ENCODE results near the gene SUGCT.
"Not testable (repeated sequence)": the region's sequence is repeated elsewhere in the genome, so short reads cannot be mapped to it uniquely, and the experiment has no call there.

SUGCT gene

DNA sequence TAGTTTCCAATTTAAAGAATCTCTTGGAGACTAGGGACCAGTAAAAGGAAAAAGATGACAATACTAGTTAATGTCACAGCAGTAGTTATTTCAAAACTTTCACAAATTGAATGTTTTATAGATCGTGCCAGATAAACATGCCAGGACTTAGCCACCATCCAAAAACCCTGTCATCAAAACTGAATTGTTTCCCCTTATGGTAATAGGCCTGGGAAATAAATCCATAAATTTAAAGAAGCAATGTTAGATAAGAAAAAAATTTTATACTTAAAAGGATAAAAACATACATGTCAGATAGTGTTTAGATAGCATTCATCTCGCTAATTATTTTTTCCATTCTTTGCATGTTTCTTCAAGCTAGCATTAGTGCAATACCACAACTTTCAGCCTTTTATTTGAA, 71.2 kb downstream of the SUGCT start:
- no peak for DNase-seq

GRCh38 chr7:40211276-40212003, 76.6 kb downstream of the SUGCT start:
- no peak for DNase-seq

- DNase-seq: no peak
Observed at GRCh38 chr7:40213291-40213690, 78.5 kb downstream of the SUGCT start.

DNA sequence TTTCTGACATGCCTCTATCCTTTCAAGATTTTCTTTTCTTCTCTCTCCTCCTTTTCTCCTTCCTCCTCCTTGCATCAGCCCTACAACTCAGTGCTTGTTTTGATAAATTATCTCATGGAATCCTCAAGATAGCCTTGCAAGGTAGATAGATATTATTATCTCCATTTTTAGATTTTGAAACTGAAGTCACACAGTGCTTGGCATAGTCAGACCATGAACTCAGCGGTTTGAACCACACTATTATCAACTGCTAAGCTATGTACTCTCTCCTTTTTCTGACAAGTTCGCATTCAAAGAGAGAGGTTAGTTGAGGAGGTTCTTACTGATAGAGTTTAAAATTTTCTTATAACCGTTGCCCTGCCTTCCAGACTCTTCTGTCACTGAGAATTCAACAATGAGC, 79.1 kb downstream of the SUGCT start:
- DNase-seq: no peak

DNA sequence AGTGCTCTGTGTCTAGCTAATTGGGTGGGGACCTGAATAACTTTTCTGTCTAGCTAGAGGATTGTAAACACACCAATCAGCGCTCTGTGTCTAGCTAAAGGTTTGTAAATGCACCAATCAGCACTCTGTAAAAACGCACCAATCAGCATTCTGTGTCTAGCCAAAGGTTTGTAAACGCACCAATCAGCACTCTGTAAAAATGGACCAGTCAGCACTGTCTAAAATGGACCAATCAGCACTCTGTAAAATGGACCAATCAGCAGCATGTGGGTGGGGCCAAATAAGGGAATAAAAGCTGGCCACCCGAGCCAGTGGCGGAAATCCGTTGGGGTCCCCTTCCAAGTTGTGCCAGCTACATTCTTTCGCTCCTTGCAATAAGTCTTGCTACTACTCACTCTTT, 83.8 kb downstream of the SUGCT start:
- not testable (repeated sequence) for DNase-seq

DNA sequence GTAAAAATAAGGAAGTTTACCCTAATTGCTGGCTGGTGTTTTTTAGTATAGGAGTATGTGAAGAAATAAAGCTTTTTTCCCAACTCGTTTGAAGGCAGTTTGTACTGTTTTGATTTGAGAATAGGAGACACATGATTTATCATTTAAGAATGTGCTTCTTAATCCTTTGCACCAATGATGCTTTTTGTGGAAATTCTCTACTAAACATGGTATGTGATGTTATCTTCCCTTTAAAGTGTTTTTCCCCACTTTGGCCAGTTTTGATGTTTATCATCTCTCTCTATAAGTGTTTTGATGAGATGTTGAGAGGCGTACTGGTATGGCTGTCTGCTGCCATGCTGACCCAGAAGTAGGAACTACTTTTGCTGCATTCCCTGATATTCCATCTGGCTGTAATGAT, 85.1 kb downstream of the SUGCT start:
- DNase-seq: no peak

GRCh38 chr7:40220421-40220911, 85.7 kb downstream of the SUGCT start:
- no peak for DNase-seq

- no peak for DNase-seq
Observed at GRCh38 chr7:40221836-40222235, 87.0 kb downstream of the SUGCT start.

GRCh38 chr7:40223451-40224127, 88.8 kb downstream of the SUGCT start:
- DNase-seq: no peak

DNA sequence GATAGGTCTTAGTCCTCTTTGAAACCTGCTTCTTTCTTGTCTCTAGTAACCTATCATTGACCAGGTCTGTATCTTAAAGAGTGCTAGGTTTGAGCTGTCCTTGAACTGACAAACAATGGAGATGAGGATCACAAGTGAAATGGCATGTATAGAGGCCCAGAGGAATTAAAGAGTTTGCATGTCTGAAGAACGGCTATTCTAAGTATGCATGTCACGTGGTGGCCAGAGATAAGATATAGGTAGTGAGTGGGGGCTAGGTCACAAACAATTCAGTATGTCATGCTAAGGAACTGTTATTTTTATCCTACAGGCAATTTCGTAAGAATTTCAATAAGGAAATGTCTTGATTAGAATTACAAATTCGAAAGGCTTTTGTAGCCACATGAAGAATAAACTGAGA, 95.3 kb downstream of the SUGCT start:
- DNase-seq: no peak

DNA sequence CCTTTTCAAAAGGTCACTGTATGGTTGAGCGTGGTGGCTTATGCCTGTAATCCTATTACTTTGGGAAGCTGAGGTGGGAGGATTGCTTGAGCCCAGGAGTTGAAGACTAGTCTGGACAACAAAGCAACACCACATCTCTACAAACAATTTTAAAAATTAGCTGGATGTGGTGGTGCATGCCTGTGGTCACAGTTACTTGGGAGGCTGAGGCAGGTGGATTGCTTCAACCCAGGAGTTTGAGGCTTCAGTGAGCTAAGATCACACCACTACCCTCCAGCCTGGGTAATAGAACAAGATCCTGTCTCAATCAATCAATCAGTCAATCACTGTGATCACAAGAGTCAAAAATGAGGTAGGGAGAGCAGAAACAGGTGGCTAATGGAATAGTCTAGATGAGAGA, 97.0 kb downstream of the SUGCT start:
- no peak for DNase-seq

- peak; percentile 68 for DNase-seq
Observed at GRCh38 chr7:40232242-40232893, 97.6 kb downstream of the SUGCT start.

- DNase-seq: no peak
Observed at GRCh38 chr7:40234046-40234445, 99.2 kb downstream of the SUGCT start.

DNA sequence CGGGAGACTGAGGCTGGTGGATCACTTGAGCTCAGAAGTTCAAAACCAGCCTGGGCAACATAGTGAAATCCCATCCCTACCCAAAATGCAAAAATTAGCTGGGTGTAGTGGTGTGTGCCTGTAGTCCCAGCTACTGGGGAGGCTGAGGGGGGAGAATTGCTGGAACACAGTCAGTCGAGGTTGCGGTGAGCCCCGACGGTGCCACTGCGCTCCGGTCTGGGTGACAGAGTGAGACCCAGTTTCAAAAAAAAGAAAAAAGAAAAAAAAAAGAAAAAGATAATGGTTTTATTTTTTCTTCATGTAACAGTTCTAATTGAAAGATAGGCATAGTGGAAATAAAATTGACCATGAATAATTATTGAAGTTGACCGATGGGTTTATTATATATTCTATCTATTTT, 99.9 kb downstream of the SUGCT start:
- no peak for DNase-seq

DNA sequence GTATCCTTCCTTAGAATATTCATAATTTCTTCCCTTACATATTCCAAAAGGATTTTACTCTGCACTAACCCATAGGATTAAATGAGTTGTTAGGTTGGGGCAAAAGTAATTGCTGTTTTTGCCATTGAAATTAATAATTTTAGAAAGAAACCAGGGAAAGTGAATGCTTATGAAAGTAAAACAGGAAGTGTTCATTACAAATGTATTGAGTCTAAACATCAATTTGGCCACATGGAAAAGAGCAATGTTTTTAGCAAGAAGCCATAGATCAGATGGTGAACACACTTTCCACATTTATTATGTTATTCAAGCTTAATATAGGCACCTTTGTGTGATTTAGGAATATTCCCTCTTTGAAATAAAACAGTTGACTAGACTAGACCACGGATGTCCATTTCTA, 102.9 kb downstream of the SUGCT start:
- DNase-seq: no peak

GRCh38 chr7:40239755-40240303, 105.0 kb downstream of the SUGCT start:
- no peak for DNase-seq

DNA sequence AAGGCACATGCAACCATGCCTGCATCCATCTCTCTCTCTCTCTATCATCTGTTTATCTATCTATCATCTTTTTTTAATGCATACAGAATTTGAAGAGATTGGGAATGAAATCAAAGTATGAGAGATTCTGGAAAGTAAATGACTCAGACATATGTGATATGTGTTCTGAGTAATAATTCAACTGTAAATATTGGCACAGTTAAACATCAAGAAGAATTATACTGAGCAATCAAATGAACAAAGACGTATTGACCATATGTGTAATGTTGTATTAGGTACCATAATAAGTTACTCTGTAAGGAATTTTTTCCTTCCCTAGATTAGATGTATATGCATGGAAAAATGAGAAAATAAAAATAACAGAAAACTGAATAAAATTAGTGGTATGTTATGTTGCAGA, 108.3 kb downstream of the SUGCT start:
- no peak for DNase-seq

GRCh38 chr7:40244226-40244625, 109.4 kb downstream of the SUGCT start:
- DNase-seq: no peak

DNA sequence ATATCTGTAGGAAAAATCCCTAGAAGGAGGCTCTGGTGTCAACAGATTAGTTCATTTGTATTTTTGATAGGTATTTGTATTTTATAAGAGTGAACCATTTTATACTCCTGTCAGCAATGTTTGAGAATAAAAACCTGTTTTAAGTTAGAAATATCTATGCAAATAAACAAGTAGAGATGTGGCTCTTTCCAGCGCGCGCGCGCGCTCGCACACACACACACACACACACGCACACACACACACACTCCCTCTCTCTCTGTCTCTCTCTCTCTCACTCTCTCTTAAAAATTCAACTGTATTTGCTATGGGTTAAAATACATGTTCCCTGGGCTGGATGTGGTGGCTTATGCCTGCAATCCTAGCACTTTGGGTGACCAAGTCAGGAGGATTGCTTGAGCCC, 113.9 kb downstream of the SUGCT start:
- no peak for DNase-seq

GRCh38 chr7:40253444-40253843, 118.6 kb downstream of the SUGCT start:
- DNase-seq: not testable (repeated sequence)

GRCh38 chr7:40263752-40264390, 129.1 kb downstream of the SUGCT start:
- DNase-seq: no peak

GRCh38 chr7:40267583-40267982, 132.8 kb downstream of the SUGCT start:
- no peak for DNase-seq

DNA sequence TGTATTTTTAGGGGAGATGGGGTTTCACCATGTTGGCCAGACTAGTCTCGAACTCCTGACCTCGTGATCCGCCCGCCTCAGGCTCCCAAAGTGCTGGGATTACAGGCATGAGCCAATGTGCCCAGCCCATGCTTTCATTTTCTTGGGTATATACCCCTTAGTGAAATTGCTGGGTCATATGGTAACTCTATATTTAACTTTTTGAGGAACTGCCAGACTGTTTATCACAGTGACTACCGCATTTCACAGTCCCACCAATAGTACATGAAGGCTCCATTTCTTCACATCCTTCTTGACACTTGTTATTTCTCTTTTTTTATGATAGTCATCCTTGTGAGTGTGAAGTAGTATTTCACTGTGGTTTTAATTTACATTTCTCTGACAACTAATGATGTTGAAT, 134.0 kb downstream of the SUGCT start:
- DNase-seq: peak; percentile 91

Measured in suppressor macrophage treated with lipopolysaccharide for 4 hours (primary cell).